ENCODE measurements around the gene PMAIP1. TPM values are rescaled to one million over a fixed set of nuclear protein-coding genes. Genes with fewer than 3 reads are reported as not detected.

Gene PMAIP1
- total RNA-seq, 2 experiments from 2014 or later = 97.6 to 104 TPM

GRCh38 chr18:59939127-59939526 lies 39.3 kb downstream of the PMAIP1 start:
- ChIA-PET CTCF (interaction anchor here (0.6 kb wide), 1 partner anchor 241 kb away, joined by 3 read pairs; no protein-coding TSS in a partner anchor), POLR2A (no interaction called here)
- no peak overlapping the region for H3K4me3 Mint-ChIP-seq
- no peaks in the 10 kb centered on the region for H3K9me3 Mint-ChIP-seq
- no peaks in the 10 kb centered on the region for H3K4me1 Mint-ChIP-seq (ENCODE audit: low read depth)
- no peaks in the 10 kb centered on the region for H3K36me3 Mint-ChIP-seq
- H3K27me3 Mint-ChIP-seq = no peaks in the 10 kb centered on the region
- no peak for DNase-seq
- no peak overlapping the region for H3K27ac Mint-ChIP-seq
- intact Hi-C loops (cut with micrococcal nuclease) = no loop called here

DNA sequence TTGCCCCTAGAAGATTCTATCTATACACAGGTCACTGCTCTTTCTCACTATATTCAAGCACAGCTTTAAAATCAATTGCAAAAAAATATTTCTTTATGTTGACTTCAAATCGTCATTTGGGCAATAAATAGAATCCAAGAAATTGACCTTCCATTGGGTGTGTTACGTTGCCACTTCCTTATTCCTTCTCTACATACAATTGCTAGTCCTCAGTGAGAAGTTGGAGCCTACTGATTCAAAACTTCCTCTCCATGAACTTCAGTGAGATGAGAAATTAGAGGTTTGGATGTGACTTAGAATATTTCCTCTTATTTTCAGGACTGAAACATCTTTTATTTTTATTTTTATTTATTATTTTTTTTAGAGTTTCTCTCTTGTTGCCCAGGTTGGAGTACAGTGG lies 40.3 kb downstream of the PMAIP1 start:
- Mint-ChIP-seq H3K27me3 (no peaks in the 10 kb centered on the region), H3K36me3 (no peaks in the 10 kb centered on the region), H3K4me1 (ENCODE audit: low read depth) (no peaks in the 10 kb centered on the region), H3K27ac (no peak overlapping the region), H3K4me3 (no peak overlapping the region), H3K9me3 (no peaks in the 10 kb centered on the region)
- POLR2A ChIA-PET = no interaction called here
- no peak for DNase-seq
- CTCF ChIA-PET = no interaction called here
- intact Hi-C loops (cut with micrococcal nuclease) = no loop called here

- Mint-ChIP-seq H3K9me3 (no peaks in the 10 kb centered on the region), H3K36me3 (no peaks in the 10 kb centered on the region), H3K27ac (no peak overlapping the region), H3K27me3 (no peaks in the 10 kb centered on the region), H3K4me3 (no peak overlapping the region), H3K4me1 (ENCODE audit: low read depth) (peaks cover 2% of the 10 kb centered on the region)
- CTCF ChIA-PET = interaction anchor here (1.6 kb wide), 1 partner anchor 12 kb away, joined by 4 read pairs; no protein-coding TSS in a partner anchor
- POLR2A ChIA-PET = no interaction called here
- DNase-seq = no peak
- intact Hi-C loops (cut with micrococcal nuclease) = no loop called here
Observed at GRCh38 chr18:59941331-59941730, 41.5 kb downstream of the PMAIP1 start.

GRCh38 chr18:59942601-59943000 lies 42.8 kb downstream of the PMAIP1 start:
- H3K27me3 Mint-ChIP-seq = no peaks in the 10 kb centered on the region
- no peak overlapping the region for H3K4me3 Mint-ChIP-seq
- ChIA-PET CTCF (interaction anchor here (1.0 to 1.6 kb wide), 2 partner anchors 10 to 106 kb away, joined by 4 read pairs; no protein-coding TSS in a partner anchor), POLR2A (interaction anchor here (0.6 kb wide), 1 partner anchor 23 kb away, joined by 3 read pairs; no protein-coding TSS in a partner anchor)
- H3K27ac Mint-ChIP-seq = no peak overlapping the region
- no peaks in the 10 kb centered on the region for H3K36me3 Mint-ChIP-seq
- peaks cover 2% of the 10 kb centered on the region for H3K4me1 Mint-ChIP-seq (ENCODE audit: low read depth)
- intact Hi-C loops (cut with micrococcal nuclease) = no loop called here
- no peak for DNase-seq
- H3K9me3 Mint-ChIP-seq = no peaks in the 10 kb centered on the region

GRCh38 chr18:59945544-59945943 lies 45.7 kb downstream of the PMAIP1 start:
- DNase-seq = no peak
- Mint-ChIP-seq H3K9me3 (no peaks in the 10 kb centered on the region), H3K4me1 (ENCODE audit: low read depth) (peaks cover 13% of the 10 kb centered on the region), H3K36me3 (no peaks in the 10 kb centered on the region), H3K27me3 (no peaks in the 10 kb centered on the region), H3K27ac (no peak overlapping the region), H3K4me3 (no peak overlapping the region)
- intact Hi-C loops (cut with micrococcal nuclease) = no loop called here
- ChIA-PET POLR2A (no interaction called here), CTCF (no interaction called here)

DNA sequence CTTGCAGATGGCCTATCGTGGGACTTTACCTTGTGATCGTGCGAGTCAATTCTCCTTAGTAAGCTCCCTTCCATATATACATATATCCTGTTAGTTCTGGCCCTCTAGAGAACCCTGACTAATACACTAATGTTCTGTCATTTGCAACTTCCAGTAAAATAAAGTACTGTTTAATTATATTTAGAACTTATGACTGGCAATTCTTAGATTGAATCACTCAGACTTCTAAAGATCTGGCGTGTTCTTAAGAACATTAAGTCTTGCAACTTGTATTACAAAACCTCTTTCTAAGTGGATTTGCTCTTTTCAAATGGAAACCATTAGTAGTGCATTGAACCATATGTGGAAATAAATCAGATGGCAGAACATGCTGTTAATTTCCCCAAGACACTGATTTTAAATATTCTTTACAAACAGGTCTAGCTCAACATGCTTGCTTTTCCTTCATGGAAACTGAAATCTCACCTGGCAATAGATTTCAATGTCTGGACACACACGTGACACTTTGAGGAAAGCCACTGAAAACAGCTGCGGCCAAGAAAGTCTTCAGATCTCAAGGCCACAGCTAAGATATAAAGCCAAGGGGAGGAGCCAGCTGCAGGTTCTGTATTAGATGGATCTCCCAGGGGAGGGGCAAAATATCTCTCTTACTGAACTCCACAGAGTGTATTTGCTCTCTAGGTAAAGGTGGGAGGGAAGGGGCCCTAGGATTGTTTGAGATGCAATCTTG lies 50.6 kb downstream of the PMAIP1 start:
- peak; percentile 35 for DNase-seq
- Mint-ChIP-seq H3K4me1 (ENCODE audit: low read depth) (peaks cover 49% of the 10 kb centered on the region), H3K9me3 (no peaks in the 10 kb centered on the region), H3K36me3 (no peaks in the 10 kb centered on the region), H3K27me3 (no peaks in the 10 kb centered on the region), H3K4me3 (no peak overlapping the region), H3K27ac (peak overlapping the region; percentile 68)
- ChIA-PET POLR2A (interaction anchor here (1.3 to 3.8 kb wide), 5 partner anchors 23 to 50 kb away, joined by 3 to 31 read pairs (median 8); partner anchors contain the start of gene PMAIP1), CTCF (interaction anchor here (1.0 to 1.6 kb wide), 2 partner anchors 23 to 46 kb away, joined by 3 to 5 read pairs; no protein-coding TSS in a partner anchor)
- intact Hi-C loops (cut with micrococcal nuclease) = loop anchor here (1.0 to 10.0 kb wide), 6 partner anchors 23 to 916 kb away; partner anchors contain the start of gene LMAN1

DNA sequence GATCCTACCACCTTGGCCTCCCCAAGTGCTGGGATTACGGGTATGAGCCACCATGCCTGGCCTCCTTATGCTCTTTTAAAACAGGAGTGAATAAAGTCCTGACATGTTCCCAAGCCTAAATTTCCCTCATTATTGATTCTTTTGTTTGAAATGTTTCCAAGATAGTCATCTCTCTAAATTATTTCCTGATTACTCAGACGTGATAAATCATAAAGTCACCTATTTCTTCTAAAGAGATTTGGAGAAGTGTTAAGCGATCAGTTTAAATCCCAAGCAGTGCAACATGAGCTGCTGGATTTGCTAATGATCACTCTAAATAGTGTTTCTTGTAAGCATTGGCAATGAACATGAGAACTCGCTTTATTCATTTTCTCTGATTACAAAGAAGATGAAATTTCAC lies 51.8 kb downstream of the PMAIP1 start:
- H3K36me3 Mint-ChIP-seq = no peaks in the 10 kb centered on the region
- H3K9me3 Mint-ChIP-seq = no peaks in the 10 kb centered on the region
- ChIA-PET CTCF (interaction anchor here (0.6 to 1.1 kb wide), 2 partner anchors 48 to 114 kb away, joined by 3 to 4 read pairs; no protein-coding TSS in a partner anchor), POLR2A (interaction anchor here (3.8 kb wide), 1 partner anchor 51 kb away, joined by 31 read pairs; the partner anchor contains the start of gene PMAIP1)
- no peaks in the 10 kb centered on the region for H3K27me3 Mint-ChIP-seq
- no peak overlapping the region for H3K27ac Mint-ChIP-seq
- peaks cover 48% of the 10 kb centered on the region for H3K4me1 Mint-ChIP-seq (ENCODE audit: low read depth)
- DNase-seq = no peak
- intact Hi-C loops (cut with micrococcal nuclease) = loop anchor here (5.0 to 10.0 kb wide), 3 partner anchors 597 to 917 kb away; partner anchors contain the start of gene LMAN1
- no peak overlapping the region for H3K4me3 Mint-ChIP-seq

- H3K36me3 Mint-ChIP-seq = no peaks in the 10 kb centered on the region
- peaks cover 5% of the 10 kb centered on the region for H3K27me3 Mint-ChIP-seq
- intact Hi-C loops (cut with micrococcal nuclease) = loop anchor here (1.0 to 10.0 kb wide), 6 partner anchors 31 to 918 kb away; partner anchors contain the start of gene LMAN1
- POLR2A ChIA-PET = interaction anchor here (1.9 to 3.4 kb wide), 2 partner anchors 48 to 52 kb away, joined by 10 to 65 read pairs; partner anchors contain the start of gene PMAIP1
- DNase-seq = no peak
- H3K9me3 Mint-ChIP-seq = no peaks in the 10 kb centered on the region
- H3K4me1 Mint-ChIP-seq (ENCODE audit: low read depth) = peaks cover 48% of the 10 kb centered on the region
- CTCF ChIA-PET = interaction anchor here (1.1 to 3.0 kb wide), 6 partner anchors 11 to 115 kb away, joined by 3 to 10 read pairs (median 6); partner anchors contain the start of gene PMAIP1
- H3K4me3 Mint-ChIP-seq = no peak overlapping the region
- H3K27ac Mint-ChIP-seq = peak overlapping the region; percentile 18
Observed at GRCh38 chr18:59952283-59953007, 52.6 kb downstream of the PMAIP1 start.

Other genes with a start within 250 kb of the PMAIP1 start
- gene CCBE1, start 202.6 kb upstream of the PMAIP1 start, total RNA-seq = under 1 TPM in 1 of 2 experiments, not detected in 1; 0.36 TPM

All from activated CD4-positive, alpha-beta memory T cell treated with anti-CD3 and anti-CD28 coated beads for 36 hours (primary cell).